H9 (cell line): ENCODE results near the gene LMO1. TPM values are rescaled to one million over a fixed set of nuclear protein-coding genes. Genes with fewer than 3 reads are reported as not detected.

Experiments used
- DNase-seq: peaks from one replicate; pipeline ENCODE4 v3.0.0-alpha.2; 2017
- H2AFZ ChIP-seq: one replicate; pipeline ENCODE4 v1.6.1; 2013; ENCODE audit warnings: mild to moderate bottlenecking, low read length, control low read depth, moderate library complexity
- H2AK5ac ChIP-seq: 2 replicates; pipeline ENCODE4 v1.6.1; 2013; ENCODE audit warnings: low read length, control low read depth, mixed read lengths; ENCODE audit not compliant: insufficient read length
- H2BK120ac ChIP-seq: one replicate; pipeline ENCODE4 v1.6.1; 2013; ENCODE audit warnings: low read depth, mild to moderate bottlenecking, low read length, control low read depth, inconsistent platforms; ENCODE audit not compliant: poor library complexity, severe bottlenecking
- H2BK12ac ChIP-seq: 2 replicates; pipeline ENCODE4 v1.6.1; 2013; ENCODE audit warnings: low read length, control low read depth, mixed read lengths, low read depth; ENCODE audit not compliant: insufficient read length
- H2BK15ac ChIP-seq: 2 replicates; pipeline ENCODE4 v1.6.1; 2013; ENCODE audit warnings: low read depth, low read length, control low read depth
- H2BK20ac ChIP-seq: one replicate; pipeline ENCODE4 v1.6.1; 2013; ENCODE audit warnings: low read depth, mild to moderate bottlenecking, low read length, control low read depth, inconsistent platforms; ENCODE audit not compliant: poor library complexity, severe bottlenecking
- H2BK5ac ChIP-seq: 2 replicates; pipeline ENCODE4 v1.6.1; 2013; ENCODE audit warnings: low read length, control low read depth, mixed read lengths; ENCODE audit not compliant: insufficient read length
- H3K14ac ChIP-seq: 2 replicates; pipeline ENCODE4 v1.6.1; 2013; ENCODE audit warnings: low read length, control low read depth; ENCODE audit not compliant: insufficient read depth
- H3K18ac ChIP-seq: 2 replicates; pipeline ENCODE4 v1.6.1; 2013; ENCODE audit warnings: low read depth, mild to moderate bottlenecking, mixed read lengths, low read length, control low read depth; ENCODE audit not compliant: insufficient read length
- H3K23ac ChIP-seq: 2 replicates; pipeline ENCODE4 v1.6.1; 2013; ENCODE audit warnings: low read length, control low read depth, mixed read lengths, low read depth; ENCODE audit not compliant: insufficient read length
- H3K23me2 ChIP-seq: 2 replicates; pipeline ENCODE4 v1.6.1; 2013; ENCODE audit warnings: low read depth, mild to moderate bottlenecking, mixed read lengths, low read length, control low read depth; ENCODE audit not compliant: insufficient read length, poor library complexity, severe bottlenecking
- H3K27ac ChIP-seq: 2 replicates; pipeline ENCODE4 v1.5.1; 2013; ENCODE audit warnings: low read length, control low read depth, mixed read lengths, low read depth; ENCODE audit not compliant: insufficient read length
- H3K27me3 ChIP-seq: 2 replicates; pipeline ENCODE4 v1.6.1; 2013; ENCODE audit warnings: low read length, control low read depth, inconsistent platforms; ENCODE audit not compliant: insufficient read depth
- H3K4ac ChIP-seq: 2 replicates; pipeline ENCODE4 v1.6.1; 2013; ENCODE audit warnings: low read depth, mild to moderate bottlenecking, control low read depth, inconsistent platforms, low read length, moderate library complexity
- H3K4me1 ChIP-seq: 2 replicates; pipeline ENCODE4 v1.6.1; 2013; ENCODE audit warnings: low read length, control low read depth, inconsistent platforms; ENCODE audit not compliant: insufficient read depth
- H3K4me2 ChIP-seq: 2 replicates; pipeline ENCODE4 v1.6.1; 2013; ENCODE audit warnings: low read length, control low read depth, mixed read lengths; ENCODE audit not compliant: insufficient read length, insufficient read depth
- H3K56ac ChIP-seq: 2 replicates; pipeline ENCODE4 v1.6.1; 2013; ENCODE audit warnings: low read depth, mild to moderate bottlenecking, mixed read lengths, low read length, control low read depth; ENCODE audit not compliant: insufficient read length
- H3K79me1 ChIP-seq: 2 replicates; pipeline ENCODE4 v1.6.1; 2013; ENCODE audit warnings: low read depth, mild to moderate bottlenecking, moderate library complexity, low read length, control low read depth, inconsistent platforms; ENCODE audit not compliant: insufficient read depth, poor library complexity, severe bottlenecking
- H3K79me2 ChIP-seq: 2 replicates; pipeline ENCODE4 v1.6.1; 2013; ENCODE audit warnings: low read length, control low read depth, inconsistent platforms; ENCODE audit not compliant: insufficient read depth
- H3K9ac ChIP-seq: 2 replicates; pipeline ENCODE4 v1.6.1; 2013; ENCODE audit warnings: low read length, control low read depth, mixed read lengths; ENCODE audit not compliant: insufficient read length; ENCODE audit errors: extremely low read depth
- H3K9me3 ChIP-seq: one replicate; pipeline ENCODE4 v1.6.1; 2013; ENCODE audit warnings: low read depth, low read length, inconsistent platforms; ENCODE audit not compliant: control insufficient read depth
- H3T11ph ChIP-seq: one replicate; pipeline ENCODE4 v1.6.1; 2013; ENCODE audit warnings: mild to moderate bottlenecking, low read length, control low read depth, inconsistent platforms
- H4K20me1 ChIP-seq: one replicate; pipeline ENCODE4 v1.6.1; 2013; ENCODE audit not compliant: control insufficient read depth, insufficient read length, insufficient read depth
- H4K5ac ChIP-seq: 2 replicates; pipeline ENCODE4 v1.6.1; 2013; ENCODE audit warnings: low read depth, mild to moderate bottlenecking, mixed read lengths, low read length, control low read depth; ENCODE audit not compliant: insufficient read length
- H4K8ac ChIP-seq: replicated peaks from 2 replicates; pipeline ENCODE4 v1.6.1; 2013; ENCODE audit warnings: low read length, control low read depth, mixed read lengths, low read depth; ENCODE audit not compliant: insufficient read length
- H4K91ac ChIP-seq: 2 replicates; pipeline ENCODE4 v1.6.1; 2013; ENCODE audit warnings: low read depth, mild to moderate bottlenecking, moderate library complexity, mixed read lengths, low read length, control low read depth; ENCODE audit not compliant: insufficient read length
- H3K27ac Mint-ChIP-seq, 3 experiments: 2 replicates in 2 of 3; 3 replicates in 1 of 3; pipeline ENCODE4 v1.8.0; 2020 to 2021; ENCODE audit warnings: mixed read lengths in 3 of 3, mild to moderate bottlenecking in 1 of 3, moderate library complexity in 1 of 3
- H3K27me3 Mint-ChIP-seq: 2 replicates; pipeline ENCODE4 v1.8.0; 2021; ENCODE audit warnings: low read depth, mild to moderate bottlenecking, moderate library complexity, mixed read lengths
- H3K36me3 Mint-ChIP-seq, 3 experiments: 2 replicates in 2 of 3; 3 replicates in 1 of 3; pipeline ENCODE4 v1.8.0; 2020 to 2021; ENCODE audit warnings: low read depth in 3 of 3, mixed read lengths in 3 of 3; ENCODE audit not compliant: insufficient read depth in 1 of 3
- H3K4me1 Mint-ChIP-seq, 2 experiments: 2 replicates each; pipeline ENCODE4 v1.8.0; 2020; ENCODE audit warnings: mixed read lengths in 2 of 2
- H3K4me3 Mint-ChIP-seq, 2 experiments: 2 replicates in 1 of 2; 3 replicates in 1 of 2; pipeline ENCODE4 v1.8.0; 2020 to 2021; ENCODE audit warnings: mild to moderate bottlenecking in 2 of 2, mixed read lengths in 2 of 2, moderate library complexity in 1 of 2
- H3K9me3 Mint-ChIP-seq, 2 experiments: 2 replicates in 1 of 2; 3 replicates in 1 of 2; pipeline ENCODE4 v1.8.0; 2020; ENCODE audit warnings: mild to moderate bottlenecking in 2 of 2, mixed read lengths in 2 of 2, moderate library complexity in 1 of 2
- WGBS: extraction: QIAGEN DNeasy Blood & Tissue Kit; methylation state at CpG from one replicate; pipeline ENCODE4 v1.1.7; 2013; ENCODE audit warnings: missing lambda C conversion rate, low lambda C conversion rate, mixed read lengths; ENCODE audit not compliant: insufficient read length; ENCODE audit errors: extremely low coverage; 5-methylcytosine and 5-hydroxymethylcytosine counted together
- total RNA-seq: library from RNA; stranded (reverse); gene quantifications from 2 replicates; pipeline ENCODE4 v1.2.1, GENCODE V29; 2021
- TF ChIP-seq, protein P1 (sequence below): fragments of 200-600 bp; sonication (generic); conservative IDR thresholded peaks from 3 replicates; pipeline ENCODE4 v1.8.0; 2021; ENCODE audit warnings: antibody characterized with exemption, mild to moderate bottlenecking

LMO1 gene
- total RNA-seq, 1 experiment from 2014 or later: 0.50 TPM

DNA sequence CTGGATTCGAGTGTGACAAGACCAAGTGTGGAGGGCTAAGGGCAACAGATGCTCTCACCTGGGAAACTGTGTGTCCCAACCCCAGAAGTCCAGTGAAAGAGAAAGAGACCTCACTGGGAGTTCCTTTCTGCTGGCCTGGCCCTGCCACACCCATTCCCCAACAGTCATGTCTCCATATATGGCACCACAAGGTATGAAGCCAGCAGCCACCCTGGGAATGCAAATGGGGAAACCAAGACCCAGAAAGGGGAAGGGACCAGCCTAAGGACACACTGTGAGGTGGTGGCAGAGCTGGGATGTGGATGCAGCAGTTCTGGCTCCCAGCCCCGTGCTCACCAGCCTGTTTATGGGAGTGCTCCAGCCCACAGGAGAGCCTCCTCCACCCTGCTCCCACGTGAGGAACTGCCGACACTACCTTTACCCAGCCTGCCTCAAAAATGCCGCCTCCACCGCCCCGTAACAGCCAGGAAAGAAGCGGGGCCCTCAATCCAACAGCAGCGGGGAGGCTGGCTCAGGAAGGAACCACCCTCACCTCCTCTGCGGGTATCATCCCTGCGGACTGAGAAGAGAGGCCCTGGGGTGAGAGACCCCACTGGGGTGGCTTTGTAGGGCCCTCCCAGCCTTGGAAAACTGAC lies 12.6 kb downstream of the LMO1 start:
- H3K23ac ChIP-seq: no peak overlapping the region
- H3K56ac ChIP-seq: no peak overlapping the region
- no peaks in the 10 kb centered on the region for H3K4me1 ChIP-seq
- no peaks in the 10 kb centered on the region for H3K79me1 ChIP-seq
- no peak overlapping the region for H4K91ac ChIP-seq
- H3K14ac ChIP-seq: no peak overlapping the region
- peaks cover 8% of the 10 kb centered on the region for H3K27me3 Mint-ChIP-seq
- H2BK12ac ChIP-seq: no peak overlapping the region
- H3K4me3 Mint-ChIP-seq: no peak overlapping the region
- H3K4ac ChIP-seq: no peak overlapping the region
- H3K9ac ChIP-seq: no peak overlapping the region
- H3K23me2 ChIP-seq: no peaks in the 10 kb centered on the region
- H3K9me3 Mint-ChIP-seq: no peaks in the 10 kb centered on the region
- H3K27ac ChIP-seq: no peak overlapping the region
- no peak overlapping the region for H4K8ac ChIP-seq
- peaks cover 0 to 3% of the 10 kb centered on the region in 2 experiments; a peak in 2 of 4 replicates for H3K4me1 Mint-ChIP-seq
- H4K20me1 ChIP-seq: no peaks in the 10 kb centered on the region
- H3K79me2 ChIP-seq: no peaks in the 10 kb centered on the region
- H2AFZ ChIP-seq: no peak overlapping the region
- no peaks in the 10 kb centered on the region for H3K27me3 ChIP-seq
- no peak overlapping the region for H3K4me2 ChIP-seq
- WGBS: no CpG with 5 or more reads among the region's 11 CpGs
- no peak overlapping the region for H2BK120ac ChIP-seq
- H3K9me3 ChIP-seq: no peaks in the 10 kb centered on the region
- no peak overlapping the region for H2BK20ac ChIP-seq
- no peak overlapping the region for H3K18ac ChIP-seq
- H4K5ac ChIP-seq: no peak overlapping the region
- TF ChIP-seq, protein P1, sequence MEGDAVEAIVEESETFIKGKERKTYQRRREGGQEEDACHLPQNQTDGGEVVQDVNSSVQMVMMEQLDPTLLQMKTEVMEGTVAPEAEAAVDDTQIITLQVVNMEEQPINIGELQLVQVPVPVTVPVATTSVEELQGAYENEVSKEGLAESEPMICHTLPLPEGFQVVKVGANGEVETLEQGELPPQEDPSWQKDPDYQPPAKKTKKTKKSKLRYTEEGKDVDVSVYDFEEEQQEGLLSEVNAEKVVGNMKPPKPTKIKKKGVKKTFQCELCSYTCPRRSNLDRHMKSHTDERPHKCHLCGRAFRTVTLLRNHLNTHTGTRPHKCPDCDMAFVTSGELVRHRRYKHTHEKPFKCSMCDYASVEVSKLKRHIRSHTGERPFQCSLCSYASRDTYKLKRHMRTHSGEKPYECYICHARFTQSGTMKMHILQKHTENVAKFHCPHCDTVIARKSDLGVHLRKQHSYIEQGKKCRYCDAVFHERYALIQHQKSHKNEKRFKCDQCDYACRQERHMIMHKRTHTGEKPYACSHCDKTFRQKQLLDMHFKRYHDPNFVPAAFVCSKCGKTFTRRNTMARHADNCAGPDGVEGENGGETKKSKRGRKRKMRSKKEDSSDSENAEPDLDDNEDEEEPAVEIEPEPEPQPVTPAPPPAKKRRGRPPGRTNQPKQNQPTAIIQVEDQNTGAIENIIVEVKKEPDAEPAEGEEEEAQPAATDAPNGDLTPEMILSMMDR: no peak
- H2BK15ac ChIP-seq: no peak overlapping the region
- H3T11ph ChIP-seq: no peak overlapping the region
- DNase-seq: peak; percentile 20
- H3K27ac Mint-ChIP-seq: no peak overlapping the region
- H3K36me3 Mint-ChIP-seq: no peaks in the 10 kb centered on the region
- no peak overlapping the region for H2BK5ac ChIP-seq
- no peak overlapping the region for H2AK5ac ChIP-seq
